Spinal cord (tissue), 10 donors: ENCODE data around the gene MTIF3. TPM values are rescaled to one million over a fixed set of nuclear protein-coding genes. Genes with fewer than 3 reads are reported as not detected.

Source experiments
- DNase-seq, 6 donors: peaks; one replicate each; pipeline versions ENCODE4 v3.0.0 to v3.0.0-alpha.2; 2013 to 2015; ENCODE audit warnings: low spot score in 6 of 6, low read depth in 4 of 6
- H3K27ac ChIP-seq: one replicate; pipeline ENCODE4 v1.5.1; 2013; ENCODE audit warnings: low read depth, low read length, control low read depth
- H3K27me3 ChIP-seq: one replicate; pipeline ENCODE4 v1.6.1; 2013; ENCODE audit warnings: low read length; ENCODE audit not compliant: control insufficient read depth, insufficient read depth
- H3K36me3 ChIP-seq: one replicate; pipeline ENCODE4 v1.6.1; 2013; ENCODE audit warnings: low read length; ENCODE audit not compliant: control insufficient read depth, insufficient read depth
- H3K4me1 ChIP-seq: one replicate; pipeline ENCODE4 v1.6.1; 2013; ENCODE audit warnings: low read length; ENCODE audit not compliant: control insufficient read depth, insufficient read depth
- H3K4me3 ChIP-seq: one replicate; pipeline ENCODE4 v1.5.1; 2013; ENCODE audit warnings: low read depth, low read length, control low read depth
- H3K9me3 ChIP-seq: one replicate; pipeline ENCODE4 v1.6.1; 2013; ENCODE audit warnings: low read length; ENCODE audit not compliant: control insufficient read depth, insufficient read depth
- WGBS: methylation state at CpG from one replicate; pipeline ENCODE4 v1.1.5; 2013; ENCODE audit warnings: missing lambda C conversion rate; ENCODE audit not compliant: insufficient coverage; 5-methylcytosine and 5-hydroxymethylcytosine counted together
- polyA plus RNA-seq, 2 donors: library from polyadenylated mRNA; unstranded; fragments of 120-200 nt; gene quantifications; one replicate each; pipeline ENCODE4 v1.2.1, GENCODE V29; 2013; ENCODE audit not compliant: insufficient read length in 2 of 2
- total RNA-seq, 2 donors: library from RNA; depleted of rRNA in 1 of 2; stranded (reverse); fragments of 120-200 nt in 1 of 2; fragments of >200 nt in 1 of 2; gene quantifications; one replicate each; pipeline versions ENCODE4 v1.2.3 to v1.2.4, GENCODE V29; 2013 to 2014
- donor health status: healthy.

Gene MTIF3
- total and polyA plus RNA-seq, 4 donors = 45.7 to 70.6 (median 56.8) TPM

DNA sequence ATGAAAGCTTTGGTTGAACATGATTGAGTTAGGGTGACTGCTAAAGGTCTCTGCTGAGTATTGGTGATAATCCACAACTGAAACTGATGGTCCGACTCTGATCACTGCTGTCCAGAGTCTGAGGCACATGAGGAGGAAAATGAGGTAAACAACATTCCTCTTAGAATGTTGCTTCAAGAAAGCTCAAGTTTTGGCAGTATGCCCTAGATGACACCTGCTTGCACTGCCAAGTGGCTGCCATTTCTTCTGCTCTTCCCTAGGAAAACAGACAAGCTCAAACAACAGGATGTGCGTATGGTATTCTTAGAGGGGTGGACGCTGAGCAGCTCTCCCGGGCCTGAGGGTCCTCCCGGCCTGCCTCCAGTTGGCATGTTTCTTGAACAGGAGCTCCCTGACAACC, 15.2 kb upstream of the MTIF3 start:
- Histone ChIP-seq H3K4me3 (no peak overlapping the region), H3K9me3 (no peaks in the 10 kb centered on the region), H3K27ac (no peak overlapping the region), H3K4me1 (no peaks in the 10 kb centered on the region), H3K27me3 (no peaks in the 10 kb centered on the region), H3K36me3 (no peaks in the 10 kb centered on the region)
- 52% methylated on average over 5 of the region's 5 CpGs for WGBS
- peak in 1 of 6 donors; percentile 4 for DNase-seq

DNA sequence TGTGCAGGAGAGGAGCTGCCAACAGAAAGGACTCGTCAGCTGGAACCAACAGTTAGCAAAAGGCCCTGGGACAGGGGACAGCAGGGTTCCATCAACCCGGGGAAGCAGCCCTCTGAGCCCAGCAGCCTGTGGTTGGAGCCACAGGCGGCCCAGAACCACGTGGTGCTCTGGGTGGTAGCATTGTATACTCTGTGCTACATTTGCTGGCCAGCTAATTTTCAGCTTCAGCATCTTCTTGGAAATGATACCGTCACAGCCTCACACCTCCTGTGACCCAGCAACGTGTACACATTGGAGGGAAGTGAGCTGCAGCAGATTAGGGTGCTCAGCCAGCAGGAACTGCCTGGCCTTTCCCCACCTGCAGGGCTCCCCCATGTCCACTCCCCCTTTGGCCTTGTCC, 13.1 kb upstream of the MTIF3 start:
- Histone ChIP-seq H3K4me1 (no peaks in the 10 kb centered on the region), H3K27ac (no peak overlapping the region), H3K27me3 (no peaks in the 10 kb centered on the region), H3K36me3 (no peaks in the 10 kb centered on the region), H3K4me3 (no peak overlapping the region), H3K9me3 (no peaks in the 10 kb centered on the region)
- DNase-seq = no peak
- WGBS = 57% methylated on average over 6 of the region's 6 CpGs

GRCh38 chr13:27461940-27462584, 11.7 kb upstream of the MTIF3 start:
- Histone ChIP-seq H3K27ac (no peak overlapping the region), H3K4me3 (no peak overlapping the region), H3K9me3 (no peaks in the 10 kb centered on the region), H3K36me3 (no peaks in the 10 kb centered on the region), H3K4me1 (no peaks in the 10 kb centered on the region), H3K27me3 (no peaks in the 10 kb centered on the region)
- WGBS = 87% methylated on average over 11 of the region's 12 CpGs
- DNase-seq = no peak

DNA sequence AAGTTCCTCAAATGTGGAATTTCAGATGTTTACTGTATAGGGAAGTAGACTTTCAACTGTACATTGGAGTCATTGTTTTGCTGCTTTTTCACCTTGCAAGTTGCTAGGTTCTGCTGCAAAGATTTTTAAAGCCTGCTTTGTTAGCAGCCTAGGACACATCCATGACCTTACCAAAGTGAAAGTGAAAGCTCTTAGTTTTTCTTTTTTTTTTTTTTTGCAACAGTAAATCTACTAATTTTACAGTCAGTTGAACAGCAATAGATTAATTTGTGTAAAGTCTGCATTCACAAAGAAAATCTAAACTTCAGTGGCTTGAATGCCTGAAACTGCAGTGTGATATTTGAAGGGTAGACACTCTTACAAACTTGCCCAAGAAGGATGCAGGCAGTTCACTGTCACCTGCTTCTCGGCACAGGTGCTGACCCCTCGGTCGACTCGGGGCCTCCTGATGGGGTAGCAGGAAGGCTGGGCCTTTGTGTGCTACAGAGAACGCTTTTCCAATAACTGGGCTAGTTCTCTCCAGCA, 5.0 kb upstream of the MTIF3 start:
- H3K27ac ChIP-seq = peak overlapping the region; percentile 27
- H3K9me3 ChIP-seq = no peaks in the 10 kb centered on the region
- H3K27me3 ChIP-seq = no peaks in the 10 kb centered on the region
- DNase-seq = no peak
- peaks cover 7% of the 10 kb centered on the region for H3K4me1 ChIP-seq
- no peaks in the 10 kb centered on the region for H3K36me3 ChIP-seq
- no peak overlapping the region for H3K4me3 ChIP-seq
- WGBS = 9% methylated on average over 5 of the region's 5 CpGs

DNA sequence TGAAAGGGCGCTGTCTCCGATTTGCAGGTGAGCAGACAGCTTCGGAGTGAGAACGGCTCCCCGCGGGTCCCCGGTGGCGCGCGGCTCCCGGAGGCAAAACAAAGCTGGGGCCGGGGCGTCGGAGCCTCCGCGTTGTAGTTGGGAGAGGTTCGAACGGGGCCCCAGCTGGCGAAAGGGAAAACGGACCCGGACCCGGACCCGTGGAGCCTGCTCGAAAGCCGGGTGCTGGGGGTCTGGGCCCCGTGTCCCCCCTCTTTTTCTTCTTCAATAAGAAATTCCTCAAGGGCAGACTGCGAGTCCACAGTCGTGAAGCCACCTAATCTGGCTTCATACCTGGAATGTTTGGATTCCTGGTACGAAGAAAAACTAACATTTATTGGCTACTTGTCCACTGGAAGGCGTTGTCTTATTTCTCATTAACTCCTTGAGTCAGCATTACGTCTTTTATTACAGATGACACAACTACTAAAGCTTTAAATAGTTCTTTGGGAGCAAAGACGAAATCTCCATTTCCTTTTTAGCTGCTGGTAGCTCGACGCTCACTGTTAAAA, 632 bp upstream of the MTIF3 start:
- Histone ChIP-seq H3K36me3 (no peaks in the 10 kb centered on the region), H3K4me3 (peak overlapping the region; percentile 100), H3K27me3 (no peaks in the 10 kb centered on the region), H3K4me1 (peaks cover 19% of the 10 kb centered on the region), H3K9me3 (no peaks in the 10 kb centered on the region), H3K27ac (peak overlapping the region; percentile 99)
- under 1% methylated on average over 29 of the region's 34 CpGs for WGBS
- DNase-seq = peak in 4 of 6 donors; percentile 21 to 76 (median 52)

- no peaks in the 10 kb centered on the region for H3K36me3 ChIP-seq
- H3K9me3 ChIP-seq = no peaks in the 10 kb centered on the region
- WGBS = 54% methylated on average over 15 of the region's 15 CpGs
- peaks cover 16% of the 10 kb centered on the region for H3K4me1 ChIP-seq
- H3K27me3 ChIP-seq = no peaks in the 10 kb centered on the region
- H3K27ac ChIP-seq = peak overlapping the region; percentile 99
- DNase-seq = no peak
- H3K4me3 ChIP-seq = peak overlapping the region; percentile 100
Observed at GRCh38 chr13:27449081-27449603, 1.2 kb downstream of the MTIF3 start.

- no peaks in the 10 kb centered on the region for H3K9me3 ChIP-seq
- no peak overlapping the region for H3K27ac ChIP-seq
- H3K4me1 ChIP-seq = peaks cover 16% of the 10 kb centered on the region
- H3K36me3 ChIP-seq = no peaks in the 10 kb centered on the region
- DNase-seq = no peak
- H3K4me3 ChIP-seq = no peak overlapping the region
- no peaks in the 10 kb centered on the region for H3K27me3 ChIP-seq
- WGBS = 78% methylated on average over 4 of the region's 4 CpGs
Observed at GRCh38 chr13:27448308-27448707, 2.1 kb downstream of the MTIF3 start.

DNA sequence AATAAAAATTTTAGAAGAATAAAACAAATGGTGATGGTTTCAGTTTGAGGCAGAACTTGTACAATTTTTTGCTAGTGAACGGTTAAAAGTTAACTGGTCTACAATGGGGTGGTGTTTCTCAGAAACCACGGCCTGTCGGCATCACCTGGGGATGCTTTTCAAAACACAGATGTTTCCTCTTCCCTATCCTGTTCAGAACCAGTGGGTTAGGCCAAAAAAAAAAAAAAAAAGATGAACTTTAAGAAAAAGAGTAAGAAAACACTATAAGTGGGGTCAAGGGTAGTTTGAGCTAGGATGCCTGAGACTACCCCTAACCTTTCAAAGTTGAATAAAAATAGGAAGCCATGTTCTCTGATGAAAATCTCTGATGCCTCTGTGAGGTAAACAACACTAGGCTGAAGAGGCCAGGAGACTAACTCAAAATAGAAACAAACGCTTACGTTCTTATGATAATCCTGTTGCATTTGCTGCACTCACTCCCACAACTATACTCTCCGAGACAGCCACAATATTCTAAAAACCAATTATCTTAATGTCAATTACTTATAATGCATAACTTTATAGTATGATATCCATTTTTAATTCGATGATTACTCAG, 3.3 kb downstream of the MTIF3 start:
- H3K27ac ChIP-seq = no peak overlapping the region
- 100% methylated on average over 1 of the region's 7 CpGs for WGBS
- peaks cover 16% of the 10 kb centered on the region for H3K4me1 ChIP-seq
- DNase-seq = no peak
- no peak overlapping the region for H3K4me3 ChIP-seq
- no peaks in the 10 kb centered on the region for H3K27me3 ChIP-seq
- H3K9me3 ChIP-seq = no peaks in the 10 kb centered on the region
- H3K36me3 ChIP-seq = no peaks in the 10 kb centered on the region

- WGBS = 76% methylated on average over 2 of the region's 7 CpGs
- peaks cover 7% of the 10 kb centered on the region for H3K36me3 ChIP-seq
- H3K4me3 ChIP-seq = no peak overlapping the region
- DNase-seq = no peak
- no peaks in the 10 kb centered on the region for H3K4me1 ChIP-seq
- no peak overlapping the region for H3K27ac ChIP-seq
- no peaks in the 10 kb centered on the region for H3K9me3 ChIP-seq
- H3K27me3 ChIP-seq = no peaks in the 10 kb centered on the region
Observed at GRCh38 chr13:27442797-27443196, 7.6 kb downstream of the MTIF3 start.
